H54 (cell line): Measurements from ENCODE around the gene ARHGEF16.

ENCODE experiments used
- DNase-seq: peaks from one replicate; pipeline ENCODE4 v3.0.0; 2011; ENCODE audit warnings: low spot score, mixed read lengths; ENCODE audit not compliant: insufficient read length
- FAIRE-seq: peaks from 3 replicates; lab custom pipeline; 2011; peaks lifted over from hg19 to GRCh38; lab: Jason Lieb, UNC
- POLR2A ChIP-seq: IDR thresholded peaks from 2 replicates; pipeline ENCODE4 v1.6.1; 2011; ENCODE audit warnings: low read depth, mild to moderate bottlenecking, low read length

ARHGEF16 gene

DNA sequence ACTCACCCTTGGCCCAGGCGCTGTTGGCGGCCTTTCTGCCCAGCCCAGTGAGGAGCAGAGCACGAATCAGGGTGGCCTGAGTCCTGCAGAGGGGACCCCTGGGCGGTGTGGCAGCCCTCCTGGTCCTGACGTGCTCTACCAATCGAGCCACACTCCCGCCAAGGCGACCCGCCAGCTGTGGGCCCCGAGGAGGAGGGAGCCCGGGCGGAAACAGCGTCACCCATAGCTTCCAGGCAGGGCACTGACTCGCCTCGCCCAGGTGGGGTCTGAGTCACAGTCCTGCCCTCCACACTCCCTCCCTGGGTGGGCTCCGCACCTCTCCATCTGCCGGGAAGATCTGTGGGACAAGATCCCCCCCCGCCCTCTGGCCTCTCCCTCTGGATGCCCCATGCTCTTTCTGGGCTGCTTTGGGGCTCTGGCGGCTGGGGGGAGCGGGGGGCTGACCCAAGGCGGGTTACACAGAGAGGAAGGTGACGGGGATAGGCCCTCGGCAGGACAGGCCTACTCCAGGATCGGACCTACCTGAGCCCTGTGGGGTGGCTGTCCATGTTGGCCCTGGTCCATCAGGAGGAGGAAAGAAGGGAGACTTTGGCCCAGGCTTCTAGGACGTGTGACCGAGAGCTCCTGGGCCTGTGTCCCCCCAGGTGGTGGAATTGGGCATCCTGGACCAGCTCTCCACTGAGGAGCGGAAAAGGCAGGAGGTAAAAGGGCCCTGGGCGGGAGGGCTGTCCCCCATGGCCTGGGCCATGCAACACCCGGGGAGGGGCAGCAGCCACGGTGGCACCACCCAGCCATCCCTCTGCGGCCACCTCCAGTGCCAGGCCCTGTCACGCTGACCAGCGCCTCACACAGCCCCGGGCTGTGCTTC, 14.0 kb downstream of the ARHGEF16 start:
- TF ChIP-seq POLR2A, result no peak
- FAIRE-seq (no peak), DNase-seq (no peak)

DNA sequence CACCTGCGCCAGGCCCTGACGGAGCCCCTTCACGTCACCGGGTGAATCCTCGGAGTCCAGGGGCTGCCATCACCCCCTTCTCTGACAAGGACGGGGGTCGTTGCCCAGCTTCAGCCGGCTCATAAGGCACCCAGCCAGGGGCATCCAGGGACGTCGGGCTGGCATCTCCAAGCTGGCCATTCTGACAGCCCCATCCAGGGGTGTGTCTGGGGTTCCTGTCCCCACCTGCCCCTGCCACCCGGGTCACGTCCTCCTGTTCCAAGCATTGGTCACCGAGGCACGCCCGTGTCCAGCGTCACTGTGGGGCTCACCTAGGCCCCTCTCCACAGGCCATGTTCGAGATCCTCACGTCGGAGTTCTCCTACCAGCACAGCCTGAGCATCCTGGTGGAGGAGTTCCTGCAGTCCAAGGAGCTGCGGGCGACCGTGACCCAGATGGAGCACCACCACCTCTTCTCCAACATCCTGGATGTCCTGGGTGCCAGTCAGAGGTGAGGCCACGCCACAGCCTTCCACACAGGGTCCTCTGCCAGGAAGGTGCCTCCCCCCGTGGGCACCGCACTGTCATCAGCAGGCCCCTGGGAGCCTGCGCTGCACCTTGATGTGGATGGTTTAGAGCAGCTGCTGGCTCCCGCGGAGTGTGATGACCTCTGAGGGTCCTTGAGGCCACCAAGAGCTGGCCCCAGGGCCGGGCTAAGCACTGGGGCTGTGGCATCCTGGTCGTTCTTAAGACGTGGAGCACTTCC, 14.8 kb downstream of the ARHGEF16 start:
- TF ChIP-seq POLR2A, result no peak
- DNase-seq (no peak), FAIRE-seq (no peak)

GRCh38 chr1:3469849-3470649, 15.6 kb downstream of the ARHGEF16 start:
- no peak for TF ChIP-seq POLR2A
- no peak for FAIRE-seq

DNA sequence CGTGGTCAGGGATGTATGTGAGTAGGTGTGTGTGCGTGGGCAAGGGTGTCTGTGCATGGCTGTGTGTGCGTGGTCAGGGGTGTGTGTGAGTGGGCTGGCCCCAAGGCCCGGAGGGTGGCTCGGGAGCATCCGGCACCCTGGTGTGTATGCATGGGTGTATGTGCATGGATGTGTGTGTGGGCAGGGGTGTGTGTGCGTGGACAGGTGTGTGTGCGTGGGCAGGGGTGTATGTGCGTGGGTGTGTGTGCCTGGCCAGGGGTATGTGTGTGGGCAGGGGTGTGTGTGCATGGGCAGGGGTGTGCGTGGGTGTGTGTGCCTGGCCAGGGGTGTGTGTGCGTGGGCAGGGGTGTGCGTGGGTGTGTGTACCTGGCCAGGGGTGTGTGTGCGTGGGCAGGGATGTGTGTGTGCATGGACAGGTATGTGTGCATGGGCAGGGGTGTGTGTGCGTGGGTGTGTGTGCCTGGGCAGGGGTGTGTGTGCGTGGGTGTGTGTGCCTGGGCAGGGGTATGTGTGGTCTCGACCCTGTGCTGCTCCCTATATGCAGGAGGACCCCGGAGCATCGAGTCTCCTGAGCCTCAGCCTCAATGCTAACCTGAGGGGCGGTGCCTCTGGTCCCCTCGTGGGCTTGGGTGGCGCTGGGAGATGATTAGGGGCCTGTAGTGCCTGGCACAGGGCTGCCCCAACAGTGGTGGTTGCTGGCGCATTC, 16.3 kb downstream of the ARHGEF16 start:
- no peak for DNase-seq
- no peak for FAIRE-seq
- no peak for TF ChIP-seq POLR2A

More at GRCh38 chr1:3469849-3470649, 15.6 kb downstream of the ARHGEF16 start:
- DNase-seq, result no peak

DNA sequence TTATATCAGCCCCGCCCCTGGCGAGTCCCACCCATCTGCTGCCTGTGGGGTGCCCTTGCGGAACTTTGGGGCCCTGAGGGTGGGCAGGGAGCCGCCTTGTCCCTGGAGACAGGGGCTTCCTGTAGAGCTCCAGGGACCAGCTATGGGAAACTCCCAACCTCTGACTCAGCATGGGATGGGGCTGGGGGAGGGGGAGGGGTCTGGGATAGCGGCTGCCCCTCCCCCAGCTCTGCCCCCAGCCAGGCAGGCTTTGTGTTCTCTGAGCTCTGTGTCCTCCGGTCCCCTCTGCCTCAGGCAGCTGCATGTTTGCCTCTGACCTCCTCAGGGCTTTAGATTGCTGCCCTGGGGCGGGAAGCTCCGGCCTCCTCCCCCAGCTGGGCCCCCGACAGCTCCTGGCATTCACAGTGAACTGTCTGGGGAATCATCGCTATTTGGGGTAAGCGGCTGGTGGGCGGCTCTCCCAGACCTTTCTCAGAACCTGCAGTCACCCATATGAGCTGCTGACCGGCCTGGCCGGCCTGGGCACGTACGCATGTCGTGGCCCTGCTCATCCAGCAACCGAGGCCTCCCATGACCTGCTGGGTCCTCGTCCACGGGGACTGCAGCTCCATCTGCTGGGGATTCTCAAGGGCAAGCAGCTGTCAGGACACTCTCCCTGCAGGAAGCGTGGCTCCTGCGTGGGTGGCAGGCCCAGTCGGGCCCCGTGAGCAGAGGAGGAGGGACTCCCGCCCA, 17.1 kb downstream of the ARHGEF16 start:
- FAIRE-seq (no peak), DNase-seq (no peak)
- no peak for TF ChIP-seq POLR2A

DNA sequence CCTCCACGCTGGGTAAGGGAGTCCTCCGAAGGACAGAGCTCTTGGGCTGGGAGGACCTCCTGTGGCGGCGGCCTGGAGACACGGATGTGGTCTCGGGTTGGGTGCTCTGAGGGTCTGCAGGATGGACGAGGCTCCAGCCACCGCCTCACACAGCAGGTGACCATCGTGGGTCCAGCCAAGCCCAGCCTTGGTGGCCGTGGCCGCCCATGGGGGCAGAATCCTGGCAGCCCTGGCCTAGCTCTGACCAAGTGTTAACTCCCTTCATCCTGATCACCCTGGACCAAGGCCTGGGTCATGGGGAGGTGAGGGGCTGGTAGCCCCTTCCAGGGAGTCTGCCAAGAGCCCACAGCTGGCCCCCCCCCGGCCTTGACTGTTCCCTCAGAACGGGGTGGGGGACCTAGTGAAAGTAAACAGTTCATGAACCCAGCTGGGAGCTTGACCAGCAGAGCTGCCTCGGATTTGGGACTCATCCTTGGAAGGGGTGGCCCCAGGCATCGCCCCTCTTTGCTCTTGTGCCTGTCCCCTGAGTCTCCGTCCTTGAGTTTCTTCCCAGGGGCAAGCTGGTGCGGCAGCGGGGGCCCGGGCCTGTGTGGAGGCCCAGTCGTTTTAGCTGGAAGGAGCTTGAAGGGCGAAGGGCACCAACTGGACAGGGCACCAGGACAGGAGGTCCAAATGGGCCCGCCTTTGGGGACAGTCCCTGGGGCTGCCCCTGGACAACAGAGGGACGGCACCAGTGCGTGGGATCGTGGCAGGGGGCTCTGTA, 17.8 kb downstream of the ARHGEF16 start:
- FAIRE-seq, result no peak
- no peak for DNase-seq
- TF ChIP-seq POLR2A, result no peak

- FAIRE-seq, result no peak
- DNase-seq, result no peak
- no peak for TF ChIP-seq POLR2A
These were observed 18.4 kb downstream of the ARHGEF16 start for GRCh38 chr1:3472906-3473305.

GRCh38 chr1:3473381-3473844, 18.9 kb downstream of the ARHGEF16 start:
- FAIRE-seq (peak; percentile 57), DNase-seq (peak; percentile 64)
- no peak for TF ChIP-seq POLR2A

- FAIRE-seq (no peak), DNase-seq (no peak)
- no peak for TF ChIP-seq POLR2A
These were observed 19.6 kb downstream of the ARHGEF16 start for GRCh38 chr1:3474016-3474415.

DNA sequence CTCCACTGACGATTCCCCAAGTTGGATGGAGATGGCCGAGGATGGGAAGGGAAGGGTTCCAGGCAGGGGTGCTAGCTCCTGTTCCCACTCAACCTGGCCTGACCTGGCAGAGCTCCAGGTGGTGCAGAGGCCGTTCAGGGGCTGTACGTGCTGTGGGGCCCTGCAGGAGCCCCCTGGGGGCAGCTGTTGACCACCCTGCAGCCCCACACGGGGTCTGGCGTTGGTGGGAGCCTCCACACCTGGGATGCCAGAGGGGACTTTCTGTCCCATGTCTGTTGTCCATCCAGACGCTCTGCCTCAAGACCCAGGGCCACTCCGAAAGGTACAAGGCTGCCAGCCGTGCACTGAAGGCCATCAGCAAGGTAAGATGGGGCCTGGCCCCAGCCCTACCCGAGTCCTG, 20.0 kb downstream of the ARHGEF16 start:
- no peak for TF ChIP-seq POLR2A
- FAIRE-seq (no peak), DNase-seq (no peak)

GRCh38 chr1:3475839-3476573, 21.5 kb downstream of the ARHGEF16 start:
- no peak for FAIRE-seq
- no peak for TF ChIP-seq POLR2A
- DNase-seq, result no peak
